HG03378 (cell line): Measurements from ENCODE around the gene BCL2L11.

Experiments used
- ATAC-seq: cut with Tn5 transposase; IDR thresholded peaks from one replicate; pipeline ENCODE4 v1.9.1; 2021; ENCODE audit warnings: mild to moderate bottlenecking, moderate library complexity; ENCODE audit not compliant: unreplicated experiment

BCL2L11 gene

DNA sequence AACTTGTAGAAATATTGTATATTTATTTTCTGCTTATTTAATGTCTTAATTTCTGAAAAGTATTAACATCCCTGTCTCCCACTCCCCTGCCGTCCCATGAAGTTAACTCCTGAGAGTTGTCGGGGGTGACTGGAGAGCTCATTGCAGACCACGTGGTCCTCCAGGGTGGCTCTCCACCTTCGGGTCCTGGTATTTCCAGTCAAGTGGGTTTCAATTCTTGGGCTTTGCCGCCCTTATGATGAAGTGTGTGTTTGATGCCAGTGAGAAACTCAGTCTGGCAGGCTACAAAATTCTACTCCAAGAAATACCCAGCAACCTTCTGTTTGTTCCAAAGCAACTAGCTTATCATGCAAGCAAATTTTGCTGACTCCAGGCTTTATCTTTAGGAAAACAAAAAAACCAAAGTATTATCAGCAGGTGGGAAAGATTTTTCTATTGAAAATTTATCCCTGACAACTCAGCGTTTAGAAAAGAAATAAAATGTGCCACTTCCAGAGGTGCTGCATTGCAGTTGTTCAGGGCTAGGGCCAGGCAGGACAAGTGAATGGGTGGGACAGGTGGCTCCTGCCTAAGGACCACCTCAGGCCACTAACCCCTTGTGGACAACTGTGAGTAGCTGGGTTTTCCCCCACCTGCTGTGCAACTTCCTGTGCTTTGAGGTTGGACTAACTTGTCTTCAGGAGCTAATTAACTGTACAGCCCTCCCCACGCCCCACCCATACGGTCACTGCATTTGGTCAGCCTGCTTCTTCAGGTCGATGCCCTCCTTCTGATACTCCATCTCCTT, 46.6 kb downstream of the BCL2L11 start:
- no peak for ATAC-seq

DNA sequence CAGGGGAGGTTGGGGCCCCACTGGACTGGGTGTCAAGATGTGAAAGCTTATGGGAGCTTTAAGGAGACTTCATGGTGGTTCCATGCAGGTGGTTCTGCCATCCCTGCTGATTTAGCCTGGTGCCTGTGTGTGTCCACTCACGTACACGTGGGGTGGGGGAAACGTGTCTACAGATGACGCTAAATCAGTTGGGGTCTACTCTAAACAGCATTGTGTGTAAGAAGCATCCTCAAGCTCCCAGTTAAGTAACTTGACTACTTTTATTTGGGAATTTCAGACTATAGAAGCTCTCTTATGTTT, 47.1 kb downstream of the BCL2L11 start:
- ATAC-seq = no peak

DNA sequence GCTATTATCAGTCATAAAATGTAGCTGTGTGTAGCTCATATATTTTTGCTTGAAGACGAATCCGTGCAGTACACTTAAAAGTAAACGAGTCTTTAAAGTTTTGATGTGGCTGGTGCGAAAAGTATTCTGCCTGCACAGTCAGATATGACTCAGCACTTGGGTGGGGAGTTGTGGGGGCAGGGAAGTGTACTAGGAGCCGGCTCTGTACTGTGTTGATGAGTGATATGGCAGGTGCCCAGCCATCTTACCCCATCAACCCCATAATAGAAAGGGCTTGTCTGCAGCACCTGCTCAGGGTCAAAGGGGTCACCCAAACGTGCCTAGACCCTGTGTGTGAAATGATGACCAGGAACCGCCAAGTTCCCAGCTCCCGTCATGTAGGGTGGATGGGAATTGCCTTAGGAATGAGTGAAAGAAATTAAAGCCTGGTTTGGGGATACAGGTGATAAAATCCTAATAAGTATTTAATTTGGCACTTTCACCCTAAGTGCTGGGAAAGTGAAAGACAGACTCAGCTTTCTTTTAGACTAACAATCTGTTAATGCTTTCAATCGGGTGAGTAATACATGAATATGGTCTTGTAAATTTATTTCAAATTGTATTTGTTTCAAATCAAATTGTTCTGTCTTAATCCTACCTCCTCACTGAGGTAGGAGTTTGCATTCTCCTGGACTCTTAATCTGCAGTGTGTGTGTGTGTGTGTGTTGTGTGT, 48.0 kb downstream of the BCL2L11 start:
- peak; percentile 64 for ATAC-seq

DNA sequence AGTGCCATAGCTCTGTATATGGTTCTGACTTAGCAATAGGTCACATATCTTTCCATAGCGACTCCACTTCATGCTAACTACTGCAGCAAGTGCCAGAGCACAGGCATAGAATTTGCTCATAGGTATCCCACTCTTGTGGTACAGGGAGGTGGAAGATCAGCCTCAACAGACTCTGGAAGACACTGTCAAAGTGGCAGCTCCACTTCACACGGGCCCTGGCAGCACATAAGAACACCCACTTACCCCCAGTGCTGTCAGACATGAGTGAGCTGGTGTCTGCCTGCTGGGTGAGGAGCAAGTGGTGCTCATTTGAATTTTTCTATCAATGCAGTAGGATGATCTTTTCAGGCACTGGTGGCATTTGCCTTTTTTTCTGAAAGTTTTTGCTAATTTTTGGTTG, 48.6 kb downstream of the BCL2L11 start:
- no peak for ATAC-seq

DNA sequence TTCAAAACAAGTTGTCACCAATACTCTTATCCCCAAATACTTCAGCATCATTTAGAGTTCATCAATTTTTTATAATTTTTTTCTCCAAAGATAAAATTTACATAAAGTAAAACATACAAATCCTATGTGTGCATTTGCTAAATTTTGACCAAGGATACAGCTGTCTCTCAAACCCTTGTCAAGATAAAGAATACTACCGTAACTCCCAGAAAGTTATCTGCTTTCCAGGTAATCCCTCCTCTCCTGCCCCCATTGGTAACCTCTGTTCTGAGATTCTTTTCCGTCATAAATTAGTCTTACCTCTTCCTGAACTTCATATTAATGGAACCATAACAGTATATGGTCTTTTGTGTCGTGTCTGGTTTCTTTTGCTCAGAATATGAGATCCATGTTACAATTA, 49.2 kb downstream of the BCL2L11 start:
- no peak for ATAC-seq

DNA sequence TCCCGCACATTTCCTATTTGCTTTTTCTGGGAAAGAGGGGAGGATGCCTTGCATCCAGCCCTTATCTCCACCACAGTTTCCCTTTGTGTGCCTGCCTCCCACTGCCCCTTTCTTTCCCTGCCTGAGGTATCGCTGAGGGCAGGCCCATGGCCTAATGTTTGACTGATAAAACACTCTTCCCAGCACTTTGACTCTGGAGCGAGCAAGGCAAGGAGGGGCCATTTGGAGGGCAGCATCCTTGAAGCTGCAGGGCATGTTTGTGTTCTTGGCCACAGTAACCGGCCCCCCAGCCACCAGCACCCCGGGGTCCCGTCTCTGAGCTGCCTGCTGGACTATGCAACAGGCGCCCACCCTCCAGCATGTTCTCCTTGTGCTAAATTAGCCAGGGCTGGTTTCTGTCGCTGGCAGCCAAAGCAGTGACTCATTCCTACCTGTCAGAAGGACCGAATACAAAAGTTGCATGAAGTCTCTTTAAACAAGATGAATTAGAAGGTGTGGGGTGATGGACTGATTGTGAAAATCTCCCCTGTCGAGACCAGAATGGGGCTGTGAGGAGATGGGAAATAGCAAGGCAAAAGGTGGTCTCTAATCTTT, 50.7 kb downstream of the BCL2L11 start:
- no peak for ATAC-seq

DNA sequence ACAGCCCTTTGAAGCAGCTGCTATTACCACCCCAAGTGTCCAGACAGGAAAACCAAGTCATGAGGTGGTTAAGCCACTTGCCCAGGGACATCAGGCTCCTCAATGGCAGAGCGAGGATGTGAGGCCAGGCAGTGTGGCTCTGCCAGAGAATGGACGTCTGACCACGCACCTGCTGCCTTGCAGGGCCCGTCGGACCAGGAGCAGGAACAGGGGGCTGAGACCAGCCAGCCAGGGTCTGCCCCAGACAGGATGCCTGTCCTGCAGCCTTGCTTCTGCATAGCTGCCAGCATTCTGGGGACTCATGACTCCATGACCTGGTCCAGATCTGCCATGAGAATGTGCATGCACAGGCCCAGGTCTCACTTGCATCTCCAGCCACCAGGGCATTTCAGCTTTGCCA, 52.0 kb downstream of the BCL2L11 start:
- no peak for ATAC-seq

DNA sequence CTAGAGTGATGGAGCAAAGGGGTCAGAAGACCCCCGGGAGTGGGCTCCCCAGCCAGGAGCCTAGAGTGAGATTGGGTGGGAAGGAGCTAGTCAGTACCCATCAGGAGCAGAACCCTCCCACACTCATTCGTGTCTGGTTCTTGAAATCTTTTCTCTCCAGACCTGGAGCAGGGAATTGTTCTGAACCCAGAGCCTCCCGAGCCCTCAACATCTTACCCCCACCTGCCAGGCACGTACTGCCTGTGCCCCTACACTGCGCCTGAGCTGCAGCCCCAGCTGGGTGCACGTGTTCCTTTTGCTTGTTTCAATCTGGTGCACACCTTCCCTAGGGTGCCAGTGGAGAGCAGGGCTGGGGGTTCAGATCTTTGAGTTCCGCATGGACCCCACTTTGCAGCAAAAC, 52.6 kb downstream of the BCL2L11 start:
- ATAC-seq = no peak

DNA sequence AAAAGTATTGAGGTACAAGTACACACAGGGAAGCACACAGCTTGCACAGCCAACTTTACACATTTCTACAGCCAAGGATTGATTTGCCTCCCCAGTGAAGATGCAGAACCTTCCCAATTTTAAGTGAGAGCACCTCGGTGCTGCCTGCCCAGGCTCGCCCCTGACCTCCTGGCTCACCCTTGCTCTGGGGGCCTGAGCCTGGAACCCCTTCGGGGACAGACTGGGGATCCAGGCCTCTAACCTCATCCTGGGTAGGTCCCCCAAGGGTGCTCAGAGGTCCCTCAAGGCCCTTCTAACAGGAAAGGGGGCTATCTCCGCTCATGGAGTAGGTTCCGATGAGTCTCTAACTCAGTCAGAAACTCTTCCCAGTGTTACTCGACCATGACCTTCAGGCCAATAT, 53.1 kb downstream of the BCL2L11 start:
- ATAC-seq = no peak

DNA sequence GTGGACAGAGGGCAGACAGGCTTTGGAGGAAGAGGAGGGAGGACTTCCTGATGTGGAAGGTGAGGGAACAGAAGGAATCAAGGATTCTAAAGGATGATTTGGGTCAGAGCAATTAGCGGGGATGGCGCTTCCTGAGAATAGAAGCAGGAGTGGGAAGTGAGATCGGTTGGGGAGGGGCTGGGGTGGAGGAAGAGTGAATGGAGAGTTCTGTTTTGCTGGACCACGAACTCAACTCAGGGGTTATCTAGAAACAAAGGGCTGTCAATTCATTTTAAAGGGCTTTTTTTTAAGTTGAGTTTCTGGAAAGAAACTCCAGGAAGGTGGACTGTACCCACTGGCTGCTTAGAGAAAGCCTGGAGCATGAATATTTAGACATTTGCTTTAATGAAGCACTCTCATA, 54.9 kb downstream of the BCL2L11 start:
- no peak for ATAC-seq

DNA sequence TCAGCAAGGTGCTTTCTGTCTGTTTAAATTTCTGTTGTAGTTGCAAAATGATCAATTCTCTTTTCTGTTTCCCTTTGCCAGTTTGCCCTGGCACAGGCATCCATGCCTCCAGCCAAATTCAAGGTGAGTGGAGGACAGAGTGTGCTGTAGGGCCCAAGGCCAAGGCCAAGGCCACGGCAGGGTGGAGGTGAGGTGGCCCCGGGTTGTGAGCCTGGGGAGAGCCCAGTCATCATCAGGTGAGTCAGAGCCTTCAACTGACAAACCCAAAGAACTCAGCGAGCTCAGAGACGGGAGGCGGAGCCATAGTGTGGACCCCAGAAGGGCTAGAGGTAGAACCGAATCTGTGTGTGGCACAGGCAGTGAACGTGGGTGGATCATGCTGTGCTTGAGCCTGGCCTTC, 55.7 kb downstream of the BCL2L11 start:
- ATAC-seq = no peak

DNA sequence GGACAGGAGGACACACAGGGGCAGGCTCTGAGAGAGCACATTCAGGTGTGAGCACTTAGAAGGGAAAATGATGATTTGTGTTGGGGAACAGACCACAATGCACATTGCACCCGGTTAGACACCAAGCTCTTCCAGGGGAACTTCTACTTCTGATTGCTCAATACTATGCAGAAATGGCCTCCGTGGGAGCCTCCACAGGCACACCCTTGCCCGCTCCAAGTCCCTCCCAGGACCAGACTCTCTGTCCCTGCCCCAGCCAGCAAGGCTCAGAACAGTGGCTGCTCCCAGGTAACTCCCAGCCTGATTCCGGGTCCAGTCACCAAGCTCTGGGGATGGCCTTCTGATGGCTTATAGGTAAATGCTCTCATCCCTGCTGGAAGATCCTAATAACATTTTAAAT, 56.2 kb downstream of the BCL2L11 start:
- no peak for ATAC-seq

DNA sequence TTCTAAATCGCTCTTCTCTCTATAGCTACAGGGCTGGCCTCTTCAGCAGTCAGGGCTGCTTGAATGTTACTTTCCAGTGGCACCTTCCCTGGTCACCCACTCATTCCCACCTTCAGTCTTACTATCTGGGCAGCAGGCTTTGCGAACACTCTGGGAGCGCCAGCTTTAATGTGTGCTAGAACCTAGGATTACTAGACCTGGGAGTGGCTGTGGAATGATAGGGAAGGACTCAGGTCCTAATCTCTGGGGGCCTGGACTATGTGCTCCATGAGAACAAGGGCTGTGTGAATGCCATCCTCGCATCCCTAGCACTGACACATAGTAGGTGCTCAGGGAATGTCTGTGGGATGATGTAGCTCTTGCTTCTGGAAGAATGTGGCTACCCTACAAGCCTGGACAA, 57.6 kb downstream of the BCL2L11 start:
- ATAC-seq = no peak

DNA sequence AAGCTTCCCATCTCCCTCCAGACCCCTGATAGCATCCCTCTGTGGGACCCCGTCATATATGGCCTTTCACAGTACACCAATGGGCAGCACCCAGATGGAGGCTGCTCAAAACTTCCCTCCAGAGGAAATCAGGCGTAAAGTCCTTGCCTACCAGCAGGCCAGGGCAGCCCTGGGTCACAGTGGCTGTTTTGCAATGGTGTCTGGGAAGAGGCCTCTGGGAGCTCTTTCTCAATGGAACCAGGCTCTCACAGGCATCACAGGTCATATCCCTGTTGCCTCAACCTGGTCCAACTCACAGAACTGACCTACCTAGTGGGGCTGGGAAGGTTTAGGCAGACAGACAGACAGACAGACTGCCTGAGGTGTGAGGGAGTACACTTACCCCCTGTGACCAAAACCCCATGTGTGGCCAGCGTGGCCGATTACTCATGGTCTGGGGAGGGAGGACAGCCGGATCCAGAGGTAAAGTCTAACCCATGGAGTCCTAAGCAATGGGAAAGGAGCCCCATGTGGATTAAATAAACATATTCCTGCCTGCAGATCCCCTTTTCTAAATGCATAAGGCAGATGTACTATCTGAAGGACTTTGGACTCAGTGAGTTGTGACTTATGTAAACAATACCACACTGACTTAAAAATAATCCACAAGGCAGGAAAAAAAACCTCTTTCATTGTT, 58.2 kb downstream of the BCL2L11 start:
- ATAC-seq = no peak

DNA sequence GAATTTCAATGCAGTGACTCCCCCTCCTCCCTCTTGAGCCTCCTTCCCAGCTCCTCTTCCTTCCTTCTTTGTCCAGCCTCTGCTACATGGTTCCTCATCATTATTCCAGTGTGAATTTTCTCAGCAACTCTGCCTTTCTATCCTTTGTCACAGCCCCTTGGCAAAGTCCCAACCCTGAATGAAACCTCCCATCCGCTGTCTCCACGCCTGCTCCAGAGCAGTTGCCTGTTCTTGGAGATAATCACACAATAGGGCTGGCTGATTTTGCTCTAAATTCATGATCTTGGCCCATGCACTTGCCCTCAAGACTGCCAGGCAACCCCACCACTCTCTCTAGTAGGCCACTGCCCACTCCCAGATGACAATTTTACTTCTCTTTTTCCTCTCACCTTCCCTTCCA, 61.4 kb downstream of the BCL2L11 start:
- no peak for ATAC-seq

DNA sequence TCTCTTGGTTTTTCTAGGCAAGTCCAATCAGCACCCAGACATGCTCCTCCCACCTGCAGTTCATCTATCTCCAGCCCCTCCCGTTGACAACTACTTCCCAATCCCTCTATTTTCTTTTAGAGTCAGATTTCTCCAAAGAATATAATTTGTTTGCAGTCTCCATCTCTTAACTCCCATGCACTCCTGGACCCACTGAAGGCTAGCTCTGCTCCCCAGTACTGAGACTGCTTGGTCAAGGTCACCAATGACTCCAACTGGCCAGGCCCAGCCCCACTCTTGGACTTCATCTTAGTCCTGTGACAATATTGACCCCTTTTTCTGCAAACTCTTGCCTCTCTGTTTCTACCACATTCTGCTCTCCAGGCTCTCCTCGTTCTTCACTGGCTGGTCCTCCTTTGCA, 62.0 kb downstream of the BCL2L11 start:
- no peak for ATAC-seq

DNA sequence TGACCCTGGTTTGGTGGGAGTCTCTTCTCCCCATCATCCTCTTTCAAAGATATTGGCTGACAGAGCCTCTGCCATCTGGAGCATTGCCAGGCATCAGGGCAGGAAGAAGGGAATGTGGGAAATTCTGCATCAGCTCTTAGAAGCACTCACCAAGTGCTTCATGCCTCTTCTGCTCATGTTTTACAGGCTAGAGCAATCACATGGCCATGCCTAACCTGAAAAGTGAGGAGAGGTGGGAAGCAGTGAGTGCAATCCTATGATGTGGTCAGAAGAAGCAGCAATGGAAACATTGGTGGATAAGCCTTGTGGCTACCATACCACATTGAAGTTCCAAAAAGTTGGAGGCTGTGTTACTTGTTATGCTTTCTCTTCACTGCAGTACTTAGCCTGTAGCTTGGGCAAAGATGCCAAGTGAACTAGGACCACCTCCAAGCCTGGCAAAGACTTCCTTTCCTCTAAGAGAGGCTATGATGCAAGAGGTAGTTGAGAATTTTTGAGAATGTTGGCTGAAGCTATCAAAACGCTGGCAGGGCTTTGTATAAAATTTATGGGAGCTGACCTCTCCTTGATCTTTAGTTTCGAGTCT, 64.1 kb downstream of the BCL2L11 start:
- ATAC-seq = no peak

DNA sequence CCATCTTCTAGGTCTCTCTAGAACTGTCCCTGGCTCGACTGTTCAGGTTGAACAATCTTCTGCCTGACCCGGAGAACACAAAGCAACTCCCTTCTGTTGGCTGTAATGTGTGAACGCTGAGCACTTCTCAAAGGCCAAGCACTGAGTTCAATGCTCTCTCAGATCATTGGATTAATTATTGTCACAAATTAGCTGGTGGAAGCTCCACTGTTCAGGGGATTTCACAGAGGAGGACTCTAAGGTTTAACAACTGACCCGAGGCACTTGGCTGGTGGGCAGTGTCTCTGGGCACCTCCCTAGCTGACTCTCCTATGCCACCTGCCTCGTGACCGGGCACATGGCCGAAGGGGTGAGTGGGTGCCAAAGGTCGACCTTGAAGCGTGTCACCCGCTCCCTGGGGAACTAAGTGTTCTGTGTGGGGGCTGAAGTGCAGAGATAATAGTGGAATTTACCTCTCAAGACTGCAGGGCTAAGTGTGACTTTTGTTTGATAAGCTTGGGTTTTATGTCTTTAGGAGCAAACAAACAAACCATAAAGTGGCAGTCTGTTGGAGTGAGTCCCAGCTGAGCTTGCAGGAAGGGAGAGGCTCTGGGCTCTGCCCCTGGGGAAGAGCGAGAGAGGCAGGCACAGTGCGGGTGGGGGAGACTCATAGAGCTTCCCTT, 64.8 kb downstream of the BCL2L11 start:
- no peak for ATAC-seq

DNA sequence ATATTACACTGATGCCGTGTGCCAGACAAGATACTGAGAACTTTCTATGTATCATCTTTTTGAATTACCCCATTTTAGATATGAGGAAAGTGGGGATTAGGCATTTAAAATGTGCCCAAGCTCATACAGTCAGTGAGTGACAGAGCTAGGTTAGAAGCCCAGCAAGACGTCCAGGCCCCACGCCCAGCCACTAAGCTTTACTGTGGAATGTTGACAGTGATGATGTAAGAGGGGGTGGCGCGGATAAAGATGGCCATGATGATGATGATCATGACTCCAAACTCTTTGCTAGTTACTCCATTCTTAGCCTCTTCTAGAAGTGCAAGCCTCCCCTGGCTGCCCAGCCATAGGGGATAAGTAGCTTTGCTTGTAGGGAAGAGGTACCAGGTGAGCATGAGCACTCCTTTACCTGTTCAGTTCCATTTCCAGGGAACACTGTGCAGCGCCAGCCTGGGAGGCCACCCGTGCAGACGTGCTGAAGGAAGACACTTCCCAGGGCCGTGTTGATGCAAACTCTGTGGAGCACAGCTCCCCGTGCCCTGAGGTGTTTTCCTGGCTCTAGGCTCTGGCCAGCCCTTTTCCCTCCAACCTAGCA, 65.5 kb downstream of the BCL2L11 start:
- ATAC-seq = no peak

DNA sequence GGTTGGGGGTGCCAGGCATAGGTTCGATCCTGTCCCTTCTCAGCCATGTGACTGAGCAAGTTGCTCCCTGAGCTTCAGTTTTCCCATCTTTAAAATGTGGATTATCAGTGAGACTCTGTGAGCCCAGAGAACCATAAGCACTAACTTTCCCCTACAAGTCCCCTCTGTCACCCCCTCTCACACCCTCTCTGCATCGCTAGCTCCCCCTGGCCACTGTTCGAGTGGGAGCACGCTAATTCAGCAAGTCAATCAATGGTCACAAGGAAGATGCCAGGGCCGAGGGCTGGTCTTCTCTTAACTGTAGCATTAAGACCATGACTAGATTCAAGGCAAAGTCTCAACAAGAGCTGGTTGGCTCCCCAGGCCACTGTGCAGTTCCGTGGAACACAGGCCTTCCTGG, 66.2 kb downstream of the BCL2L11 start:
- no peak for ATAC-seq

DNA sequence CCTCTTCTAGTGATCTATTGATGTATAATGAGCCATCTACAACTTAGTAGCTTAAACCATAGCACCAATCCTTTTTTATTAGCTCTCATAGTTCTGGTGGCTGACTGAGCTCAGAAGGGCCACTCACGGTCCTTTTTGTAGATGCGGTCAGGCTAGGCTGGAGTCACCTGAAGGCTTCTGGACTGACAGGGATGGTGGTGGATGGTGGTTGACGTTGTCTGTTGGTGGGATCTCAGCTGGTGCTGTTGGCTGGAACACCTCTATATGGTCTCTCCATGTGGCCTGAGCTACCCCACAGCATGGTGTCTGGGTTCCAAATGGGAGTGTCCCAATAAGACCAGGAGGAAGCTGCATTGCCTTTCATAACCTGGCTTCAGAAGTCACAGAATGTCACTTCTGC, 68.0 kb downstream of the BCL2L11 start:
- no peak for ATAC-seq
